HCT116 (cell line): ENCODE measurements around the gene NANOG. TPM values are rescaled to one million over a fixed set of nuclear protein-coding genes. Genes with fewer than 3 reads are reported as not detected.

Source experiments
- ATAC-seq: fragments of 200-7000 bp; cut with Tn5 transposase; 2 replicates; pipeline ENCODE4 v1.9.1; 2020; ENCODE audit warnings: mild to moderate bottlenecking, moderate library complexity
- BruUV-seq: library from RNA; stranded (reverse); fragments of 400-500 nt; replicated peaks from 2 replicates; lab custom pipeline; 2021; lab: Mats Ljungman, UMichigan
- CTCF ChIA-PET: fragments of 300-600 bp; sonication (Branson Sonifier 250); formaldehyde crosslinking; loops from one replicate; lab custom pipeline; 2021; ENCODE audit warnings: antibody characterized with exemption; lab: Charles Lee
- POLR2A ChIA-PET: fragments of 300-600, 350-600 bp; sonication (Branson Sonifier 250); formaldehyde crosslinking; loops from one replicate; lab custom pipeline; 2021; ENCODE audit warnings: antibody characterized with exemption; lab: Charles Lee
- RAD21 ChIA-PET, 2 experiments: fragments of 300-600 bp; sonication (Branson Sonifier 250); formaldehyde crosslinking; loops; one replicate each; lab custom pipeline; 2023; ENCODE audit warnings: low total read pairs in 2 of 2; ENCODE audit not compliant: uncharacterized antibody in 2 of 2, unreplicated experiment in 2 of 2, low non-redundant PET in 1 of 2; lab: Charles Lee
- DNase-seq: peaks from one replicate; pipeline ENCODE4 v3.0.0-alpha.2; 2010; ENCODE audit warnings: low read depth, low spot score
- H2AFZ ChIP-seq: fragments of 200-600 bp; shearing (Covaris generic), sonication (generic); 2 replicates; pipeline ENCODE4 v1.6.1; 2017; ENCODE audit warnings: low read depth, mixed run types, mixed read lengths, antibody characterized with exemption, low read length; ENCODE audit not compliant: poor library complexity, severe bottlenecking
- H3K27ac ChIP-seq: 2 replicates; pipeline ENCODE4 v1.5.1; 2012; ENCODE audit warnings: low read depth, low read length
- H3K27me3 ChIP-seq: fragments of 200-600 bp; sonication (generic); 2 replicates; pipeline ENCODE4 v1.6.1; 2016; ENCODE audit warnings: mixed run types, low read length, mixed read lengths; ENCODE audit not compliant: insufficient read depth
- H3K36me3 ChIP-seq, 2 experiments: fragments of 200-500 bp in 1 of 2; fragments of 200-600 bp in 1 of 2; sonication (Bioruptor generic) in 1 of 2; sonication (generic) in 1 of 2; 2 replicates each; pipeline versions ENCODE4 v1.5.1 to v1.6.1; 2014 to 2016; ENCODE audit warnings: low read length in 2 of 2, inconsistent platforms in 1 of 2, mixed read lengths in 1 of 2, mixed run types in 1 of 2; ENCODE audit not compliant: insufficient read depth in 2 of 2, control insufficient read depth in 1 of 2
- H3K4me1 ChIP-seq, 2 experiments: fragments of 200-600 bp in 1 of 2; sonication (generic) in 1 of 2; 2 replicates each; pipeline versions ENCODE4 v1.5.1 to v1.6.1; 2012 to 2017; ENCODE audit warnings: low read length in 2 of 2, inconsistent platforms in 1 of 2, mild to moderate bottlenecking in 1 of 2, mixed read lengths in 1 of 2, mixed run types in 1 of 2, moderate library complexity in 1 of 2; ENCODE audit not compliant: insufficient read depth in 2 of 2, control insufficient read depth in 1 of 2
- H3K4me2 ChIP-seq: fragments of 200-600 bp; sonication (generic); 2 replicates; pipeline ENCODE4 v1.6.1; 2017; ENCODE audit warnings: mixed run types, low read length, mixed read lengths
- H3K4me3 ChIP-seq, 2 experiments: fragments of 200-600 bp in 1 of 2; sonication (generic) in 1 of 2; replicated peaks in 1 of 2; 2 replicates each; pipeline ENCODE4 v1.5.1; 2011 to 2016; ENCODE audit warnings: low read length in 2 of 2, control low read depth in 1 of 2, low read depth in 1 of 2, mild to moderate bottlenecking in 1 of 2, mixed read lengths in 1 of 2, mixed run types in 1 of 2
- H3K79me2 ChIP-seq: fragments of 200-600 bp; sonication (generic); 2 replicates; pipeline ENCODE4 v1.6.1; 2017; ENCODE audit warnings: mild to moderate bottlenecking, mixed run types, low read length, moderate library complexity, mixed read lengths; ENCODE audit not compliant: insufficient read depth
- H3K9ac ChIP-seq: fragments of 200-600 bp; sonication (generic); 2 replicates; pipeline ENCODE4 v1.6.1; 2016; ENCODE audit warnings: low read length, mixed read lengths
- H3K9me2 ChIP-seq: fragments of 200-600 bp; sonication (generic), shearing (Covaris generic); 2 replicates; pipeline ENCODE4 v1.6.1; 2017; ENCODE audit warnings: mixed run types, mild to moderate bottlenecking, moderate library complexity; ENCODE audit not compliant: insufficient read depth
- H3K9me3 ChIP-seq, 2 experiments: fragments of 200-500 bp in 1 of 2; fragments of 200-600 bp in 1 of 2; sonication (Bioruptor generic) in 1 of 2; sonication (generic) in 1 of 2; 2 replicates each; pipeline ENCODE4 v1.6.1; 2014 to 2017; ENCODE audit warnings: low read length in 2 of 2, mixed read lengths in 2 of 2, inconsistent platforms in 1 of 2, low read depth in 1 of 2, mild to moderate bottlenecking in 1 of 2, mixed run types in 1 of 2, moderate library complexity in 1 of 2; ENCODE audit not compliant: control insufficient read depth in 1 of 2, insufficient read depth in 1 of 2
- H4K20me1 ChIP-seq: fragments of 200-600 bp; sonication (generic), shearing (Covaris generic); 2 replicates; pipeline ENCODE4 v1.6.1; 2017; ENCODE audit warnings: mixed run types, mild to moderate bottlenecking, moderate library complexity; ENCODE audit not compliant: insufficient read depth
- ATF3 ChIP-seq: IDR thresholded peaks from 2 replicates; pipeline ENCODE4 v1.6.1; 2012
- CBX3 ChIP-seq: IDR thresholded peaks from 2 replicates; pipeline ENCODE4 v1.6.1; 2012; ENCODE audit warnings: low read depth
- CEBPB ChIP-seq: IDR thresholded peaks from 2 replicates; pipeline ENCODE4 v1.6.1; 2012; ENCODE audit warnings: low read depth
- CTCF ChIP-seq, 3 experiments: fragments of 200-600 bp in 1 of 3; sonication (generic) in 1 of 3; IDR thresholded peaks in 2 of 3; conservative IDR thresholded peaks in 1 of 3; 2 replicates each; pipeline ENCODE4 v1.5.1; 2012 to 2017; ENCODE audit warnings: low read depth in 2 of 3, low read length in 2 of 3, antibody characterized with exemption in 1 of 3, borderline replicate concordance in 1 of 3, control low read depth in 1 of 3, mild to moderate bottlenecking in 1 of 3, mixed read lengths in 1 of 3, mixed run types in 1 of 3, moderate library complexity in 1 of 3; ENCODE audit not compliant: insufficient read depth in 1 of 3
- FOSL1 ChIP-seq: IDR thresholded peaks from 2 replicates; pipeline ENCODE4 v1.6.1; 2012; ENCODE audit warnings: low read depth
- JUND ChIP-seq: IDR thresholded peaks from 2 replicates; pipeline ENCODE4 v1.6.1; 2012
- MAX ChIP-seq: IDR thresholded peaks from 2 replicates; pipeline ENCODE4 v1.6.1; 2012
- POLR2AphosphoS5 ChIP-seq: IDR thresholded peaks from 2 replicates; pipeline ENCODE4 v1.6.1; 2011; ENCODE audit warnings: mild to moderate bottlenecking, low read depth, low read length, moderate library complexity
- RAD21 ChIP-seq: IDR thresholded peaks from 2 replicates; pipeline ENCODE4 v1.6.1; 2012; ENCODE audit warnings: low read depth, mild to moderate bottlenecking
- REST ChIP-seq: IDR thresholded peaks from 2 replicates; pipeline ENCODE4 v1.6.1; 2012; ENCODE audit warnings: low read depth
- SIN3A ChIP-seq: IDR thresholded peaks from 2 replicates; pipeline ENCODE4 v1.6.1; 2012; ENCODE audit warnings: low read depth
- SP1 ChIP-seq: IDR thresholded peaks from 2 replicates; pipeline ENCODE4 v1.6.1; 2012; ENCODE audit warnings: low read depth
- SRF ChIP-seq: IDR thresholded peaks from 2 replicates; pipeline ENCODE4 v1.6.1; 2012; ENCODE audit warnings: low read depth
- YY1 ChIP-seq: IDR thresholded peaks from 2 replicates; pipeline ENCODE4 v1.6.1; 2011; ENCODE audit warnings: low read length, low read depth, moderate library complexity, mild to moderate bottlenecking; ENCODE audit not compliant: insufficient replicate concordance; ENCODE audit errors: extremely low read depth
- ZBTB33 ChIP-seq: IDR thresholded peaks from 2 replicates; pipeline ENCODE4 v1.6.1; 2011; ENCODE audit warnings: mild to moderate bottlenecking, low read length, moderate library complexity; ENCODE audit not compliant: insufficient replicate concordance; ENCODE audit errors: extremely low read depth
- ZFX ChIP-seq: fragments of 450-650 bp; IDR thresholded peaks from 2 replicates; pipeline ENCODE4 v1.6.1; 2017
- ZNF274 ChIP-seq: fragments of 200-500 bp; sonication (Bioruptor generic); IDR thresholded peaks from 2 replicates; pipeline ENCODE4 v1.6.1; 2014; ENCODE audit warnings: mild to moderate bottlenecking, low read depth, low read length, inconsistent platforms
- intact Hi-C: fragments of 100-400 bp; cut with micrococcal nuclease; formaldehyde crosslinking; loops from 2 replicates; pipeline ENCODE4 v1.10.0; 2022
- total RNA-seq: library from RNA; stranded (reverse); gene quantifications from one replicate; pipeline ENCODE4 v1.2.1, GENCODE V29; 2021; ENCODE audit not compliant: unreplicated experiment

The NANOG gene
- total RNA-seq, 1 experiment from 2014 or later, result 0.22 TPM

GRCh38 chr12:7748852-7749251 lies 40.4 kb upstream of the NANOG start:
- no peak overlapping the region for H3K27ac ChIP-seq
- H3K4me1 ChIP-seq, result no peaks in the 10 kb centered on the region
- H4K20me1 ChIP-seq, result no peaks in the 10 kb centered on the region
- no peak overlapping the region for H2AFZ ChIP-seq
- no peak overlapping the region for H3K4me2 ChIP-seq
- DNase-seq (no peak), ATAC-seq (no peak)
- intact Hi-C loops, result no loop called here
- H3K9ac ChIP-seq, result no peak overlapping the region
- CTCF ChIA-PET, result no interaction called here
- H3K4me3 ChIP-seq, result no peak overlapping the region
- RAD21 ChIA-PET, result no interaction called here
- no peaks in the 10 kb centered on the region for H3K9me2 ChIP-seq
- POLR2A ChIA-PET, result no interaction called here
- no peak for TF ChIP-seq CEBPB
- TF ChIP-seq ATF3, result no peak
- no peak for TF ChIP-seq SP1
- no peak for TF ChIP-seq FOSL1
- TF ChIP-seq YY1, result no peak
- TF ChIP-seq REST, result no peak
- TF ChIP-seq SRF, result no peak
- no peak for TF ChIP-seq MAX
- TF ChIP-seq ZBTB33, result no peak
- TF ChIP-seq ZNF274, result no peak
- TF ChIP-seq JUND, result no peak
- TF ChIP-seq CBX3, result no peak
- no peak for TF ChIP-seq SIN3A
- TF ChIP-seq RAD21, result no peak
- TF ChIP-seq POLR2AphosphoS5, result no peak
- TF ChIP-seq CTCF (IDR thresholded peaks at IDR 0.05 in 2 of 3, conservative IDR thresholded peaks at IDR 0.05 in 1 of 3; ENCODE audit: borderline replicate concordance in 1 of 3, insufficient read depth in 1 of 3, low read depth in 2 of 3, low read length in 2 of 3), result no peak
- TF ChIP-seq ZFX, result no peak
- H3K9me3 ChIP-seq, result no peaks in the 10 kb centered on the region
- no TSS peak for BruUV-seq
- no peaks in the 10 kb centered on the region for H3K36me3 ChIP-seq
- H3K79me2 ChIP-seq, result no peaks in the 10 kb centered on the region
- no peaks in the 10 kb centered on the region for H3K27me3 ChIP-seq
